ENCODE results near the gene CLCN6. TPM values are rescaled to one million over a fixed set of nuclear protein-coding genes. Genes with fewer than 3 reads are reported as not detected.

CLCN6 gene
- total RNA-seq, 1 donor, result 21.0 TPM

DNA sequence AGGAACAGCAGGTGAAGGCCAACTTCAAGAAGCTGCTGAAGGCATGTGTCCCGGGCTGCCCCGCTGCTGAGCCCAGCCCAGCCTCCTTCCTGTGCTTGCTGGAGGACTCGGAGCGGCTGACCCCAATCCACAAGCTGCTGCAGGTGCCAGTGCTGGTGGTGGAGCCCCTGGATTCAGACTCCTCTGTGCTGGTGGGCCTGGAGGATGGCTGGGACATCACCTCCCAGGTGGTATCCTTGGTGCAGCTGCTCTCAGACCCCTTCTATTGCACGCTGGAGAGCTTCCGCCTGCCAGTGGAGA is 72.8 kb downstream of the CLCN6 start:
- peak; percentile 62 for DNase-seq (ENCODE audit: insufficient read length, low spot score, missing footprints)
- TF ChIP-seq, protein P1, sequence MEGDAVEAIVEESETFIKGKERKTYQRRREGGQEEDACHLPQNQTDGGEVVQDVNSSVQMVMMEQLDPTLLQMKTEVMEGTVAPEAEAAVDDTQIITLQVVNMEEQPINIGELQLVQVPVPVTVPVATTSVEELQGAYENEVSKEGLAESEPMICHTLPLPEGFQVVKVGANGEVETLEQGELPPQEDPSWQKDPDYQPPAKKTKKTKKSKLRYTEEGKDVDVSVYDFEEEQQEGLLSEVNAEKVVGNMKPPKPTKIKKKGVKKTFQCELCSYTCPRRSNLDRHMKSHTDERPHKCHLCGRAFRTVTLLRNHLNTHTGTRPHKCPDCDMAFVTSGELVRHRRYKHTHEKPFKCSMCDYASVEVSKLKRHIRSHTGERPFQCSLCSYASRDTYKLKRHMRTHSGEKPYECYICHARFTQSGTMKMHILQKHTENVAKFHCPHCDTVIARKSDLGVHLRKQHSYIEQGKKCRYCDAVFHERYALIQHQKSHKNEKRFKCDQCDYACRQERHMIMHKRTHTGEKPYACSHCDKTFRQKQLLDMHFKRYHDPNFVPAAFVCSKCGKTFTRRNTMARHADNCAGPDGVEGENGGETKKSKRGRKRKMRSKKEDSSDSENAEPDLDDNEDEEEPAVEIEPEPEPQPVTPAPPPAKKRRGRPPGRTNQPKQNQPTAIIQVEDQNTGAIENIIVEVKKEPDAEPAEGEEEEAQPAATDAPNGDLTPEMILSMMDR (IDR thresholded peaks at IDR 0.05; ENCODE audit: extremely low read depth, low read depth, low read length), result no peak
- Histone ChIP-seq H3K4me3 (ENCODE audit: insufficient read depth, low read length) (no peak overlapping the region), H3K27me3 (ENCODE audit: insufficient read depth, low read length) (peaks cover 8% of the 10 kb centered on the region), H3K4me2 (ENCODE audit: insufficient read depth, low read length) (no peak overlapping the region), H3K36me3 (ENCODE audit: insufficient read depth, low read length) (no peaks in the 10 kb centered on the region), H3K9me3 (ENCODE audit: low read depth, low read length) (no peaks in the 10 kb centered on the region), H4K20me1 (ENCODE audit: insufficient read depth, low read length) (no peaks in the 10 kb centered on the region), H3K4me1 (ENCODE audit: insufficient read depth, low read length) (no peaks in the 10 kb centered on the region), H3K79me2 (ENCODE audit: insufficient read depth, low read length) (no peaks in the 10 kb centered on the region), H2AFZ (ENCODE audit: low read length) (no peak overlapping the region), H3K27ac (ENCODE audit: low read depth, low read length) (no peak overlapping the region)

DNA sequence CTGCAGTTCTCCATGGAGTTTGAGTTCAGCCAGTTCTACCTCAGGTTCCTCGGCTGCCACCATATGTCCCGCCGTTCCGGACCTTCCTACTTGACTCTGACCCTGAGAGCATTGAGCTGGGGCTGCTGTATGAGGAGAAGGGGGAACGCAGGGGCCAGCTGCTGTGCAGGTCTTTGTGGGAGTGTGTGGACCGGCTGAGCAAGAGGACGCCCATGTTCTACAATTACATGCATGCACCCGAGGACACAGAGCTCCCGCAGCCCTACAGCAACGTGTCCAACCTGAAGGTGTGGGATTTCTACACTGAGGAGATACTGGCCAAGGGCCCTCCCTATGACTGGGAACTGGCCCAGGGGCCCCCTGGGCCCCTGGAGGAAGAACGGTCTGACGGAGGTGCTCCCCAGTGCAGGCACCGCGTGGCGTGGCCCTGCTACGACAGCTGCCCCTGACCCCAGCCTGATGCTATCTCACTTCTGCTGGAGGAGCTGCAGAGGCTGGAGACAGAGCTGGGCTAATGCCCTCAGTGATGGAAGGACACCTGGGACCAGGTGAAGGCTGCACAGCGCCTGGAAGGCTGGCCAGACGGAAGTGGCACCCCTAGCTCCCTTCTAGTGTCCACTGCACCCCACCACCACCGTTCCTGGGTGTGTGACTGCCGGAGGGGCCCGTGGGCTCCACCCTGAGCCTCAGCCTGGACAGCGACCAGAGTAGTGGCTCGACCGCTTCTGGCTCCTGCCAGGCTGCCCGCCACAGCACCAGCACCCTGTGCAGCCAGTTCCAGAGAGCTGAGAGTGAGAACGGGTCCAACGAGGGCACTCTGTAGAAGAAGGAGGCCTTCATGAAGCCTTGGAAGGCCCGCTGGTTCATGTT is 73.6 kb downstream of the CLCN6 start:
- no peak overlapping the region for H3K27ac ChIP-seq (ENCODE audit: low read depth, low read length)
- no peak overlapping the region for H3K4me3 ChIP-seq (ENCODE audit: insufficient read depth, low read length)
- H3K36me3 ChIP-seq (ENCODE audit: insufficient read depth, low read length), result no peaks in the 10 kb centered on the region
- no peak overlapping the region for H2AFZ ChIP-seq (ENCODE audit: low read length)
- peak; percentile 49 for DNase-seq (ENCODE audit: insufficient read length, low spot score, missing footprints)
- no peaks in the 10 kb centered on the region for H3K79me2 ChIP-seq (ENCODE audit: insufficient read depth, low read length)
- no peaks in the 10 kb centered on the region for H3K9me3 ChIP-seq (ENCODE audit: low read depth, low read length)
- TF ChIP-seq, protein P1 (IDR thresholded peaks at IDR 0.05; ENCODE audit: extremely low read depth, low read depth, low read length), result no peak
- no peak overlapping the region for H3K4me2 ChIP-seq (ENCODE audit: insufficient read depth, low read length)
- no peaks in the 10 kb centered on the region for H3K4me1 ChIP-seq (ENCODE audit: insufficient read depth, low read length)
- H4K20me1 ChIP-seq (ENCODE audit: insufficient read depth, low read length), result no peaks in the 10 kb centered on the region
- peaks cover 8% of the 10 kb centered on the region for H3K27me3 ChIP-seq (ENCODE audit: insufficient read depth, low read length)

DNA sequence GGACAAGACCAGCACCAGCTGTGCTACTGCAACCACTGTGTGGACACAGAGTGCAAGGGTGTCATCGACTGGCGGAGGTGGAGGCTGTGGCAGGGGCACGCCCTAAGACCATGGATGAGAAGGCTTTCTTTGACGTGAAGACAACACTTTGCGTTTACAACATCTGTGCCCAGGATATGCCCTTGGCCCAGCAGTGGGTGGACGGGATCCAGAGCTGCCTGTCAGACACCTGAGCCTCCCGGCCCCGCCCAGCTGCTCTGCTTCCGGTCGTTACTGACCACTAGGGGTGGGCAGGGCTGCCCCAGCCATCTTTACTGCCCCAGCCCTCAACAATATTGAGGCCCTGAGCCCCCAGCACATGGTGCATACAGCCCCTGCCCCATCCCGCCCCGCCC is 74.2 kb downstream of the CLCN6 start:
- peak; percentile 22 for DNase-seq (ENCODE audit: insufficient read length, low spot score, missing footprints)
- Histone ChIP-seq H2AFZ (ENCODE audit: low read length) (no peak overlapping the region), H3K4me3 (ENCODE audit: insufficient read depth, low read length) (no peak overlapping the region), H3K79me2 (ENCODE audit: insufficient read depth, low read length) (no peaks in the 10 kb centered on the region), H3K4me1 (ENCODE audit: insufficient read depth, low read length) (no peaks in the 10 kb centered on the region), H4K20me1 (ENCODE audit: insufficient read depth, low read length) (no peaks in the 10 kb centered on the region), H3K4me2 (ENCODE audit: insufficient read depth, low read length) (no peak overlapping the region), H3K9me3 (ENCODE audit: low read depth, low read length) (no peaks in the 10 kb centered on the region), H3K36me3 (ENCODE audit: insufficient read depth, low read length) (no peaks in the 10 kb centered on the region), H3K27me3 (ENCODE audit: insufficient read depth, low read length) (peaks cover 8% of the 10 kb centered on the region), H3K27ac (ENCODE audit: low read depth, low read length) (no peak overlapping the region)
- TF ChIP-seq, protein P1 (IDR thresholded peaks at IDR 0.05; ENCODE audit: extremely low read depth, low read depth, low read length), result no peak

DNA sequence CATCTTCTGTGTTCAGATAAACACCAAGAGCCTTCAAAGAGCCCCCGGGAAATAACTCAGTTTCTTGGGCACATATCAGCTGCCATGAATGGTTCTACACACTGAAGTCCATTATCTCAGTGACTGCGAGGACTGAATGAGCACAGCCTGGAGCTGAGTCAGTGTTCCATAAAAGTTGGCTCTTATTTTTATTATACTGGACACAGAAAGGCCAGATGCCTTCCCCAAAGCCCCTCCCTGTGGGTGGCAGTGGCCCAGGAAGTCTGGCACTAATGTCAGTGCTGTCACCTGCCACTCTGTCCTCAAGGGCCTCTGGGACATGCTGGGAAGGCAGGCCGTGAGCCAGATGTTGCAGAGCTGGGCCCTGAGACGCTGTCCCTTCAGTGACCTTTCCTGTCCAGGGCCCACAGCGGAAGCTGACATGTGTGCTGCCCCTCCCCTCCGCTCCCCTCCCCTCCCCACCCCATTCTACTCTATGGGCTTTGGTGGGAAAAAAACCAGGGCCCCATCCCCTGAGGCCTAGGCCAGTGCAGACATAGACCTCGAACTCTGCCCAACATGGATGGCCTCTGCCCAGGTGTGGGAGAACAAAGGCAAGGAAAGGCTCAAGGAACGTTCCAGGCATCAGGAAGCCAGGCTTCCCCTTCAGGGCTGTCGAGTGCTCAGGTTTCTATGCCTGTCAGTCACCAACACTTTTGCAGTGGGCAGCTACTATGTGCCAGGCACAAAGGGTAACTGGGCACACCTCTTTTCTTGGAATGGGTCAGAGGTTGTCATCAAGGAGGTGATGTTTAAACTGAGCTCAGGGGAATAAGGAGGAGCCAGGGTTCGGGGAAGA is 75.1 kb downstream of the CLCN6 start:
- no peaks in the 10 kb centered on the region for H3K36me3 ChIP-seq (ENCODE audit: insufficient read depth, low read length)
- TF ChIP-seq, protein P1 (IDR thresholded peaks at IDR 0.05; ENCODE audit: extremely low read depth, low read depth, low read length), result no peak
- peaks cover 4% of the 10 kb centered on the region for H3K27me3 ChIP-seq (ENCODE audit: insufficient read depth, low read length)
- no peak overlapping the region for H3K4me2 ChIP-seq (ENCODE audit: insufficient read depth, low read length)
- DNase-seq (ENCODE audit: insufficient read length, low spot score, missing footprints), result peak; percentile 68
- H4K20me1 ChIP-seq (ENCODE audit: insufficient read depth, low read length), result no peaks in the 10 kb centered on the region
- H3K4me1 ChIP-seq (ENCODE audit: insufficient read depth, low read length), result no peaks in the 10 kb centered on the region
- H3K9me3 ChIP-seq (ENCODE audit: low read depth, low read length), result no peaks in the 10 kb centered on the region
- no peak overlapping the region for H3K27ac ChIP-seq (ENCODE audit: low read depth, low read length)
- no peak overlapping the region for H3K4me3 ChIP-seq (ENCODE audit: insufficient read depth, low read length)
- H2AFZ ChIP-seq (ENCODE audit: low read length), result no peak overlapping the region
- H3K79me2 ChIP-seq (ENCODE audit: insufficient read depth, low read length), result no peaks in the 10 kb centered on the region

Data from osteoblast (primary cell).